MCF 10A (cell line): Measurements from ENCODE around the gene PPP2R2D. TPM values are rescaled to one million over a fixed set of nuclear protein-coding genes. Genes with fewer than 3 reads are reported as not detected.

ENCODE experiments used
- BruUV-seq: library from RNA; stranded (reverse); fragments of 400-500 nt; replicated peaks from 2 replicates; lab custom pipeline; 2021; lab: Mats Ljungman, UMichigan
- CTCF ChIA-PET: fragments of 300-600 bp; sonication (Branson Sonifier 250); formaldehyde crosslinking; extraction: SDS; loops from one replicate; lab custom pipeline; 2021; ENCODE audit warnings: antibody characterized with exemption, inconsistent platforms; lab: Yijun Ruan, JAX
- POLR2A ChIA-PET: fragments of 300-600, 350-650 bp; sonication (Branson Sonifier 250); formaldehyde crosslinking; extraction: SDS; loops from one replicate; lab custom pipeline; 2020; ENCODE audit warnings: antibody characterized with exemption, inconsistent platforms; lab: Yijun Ruan, JAX
- DNase-seq: peaks from one replicate; pipeline ENCODE4 v3.0.0-alpha.2; 2018; ENCODE audit not compliant: unreplicated experiment
- H3K27ac Mint-ChIP-seq: one replicate; pipeline ENCODE4 v1.8.0; 2022; ENCODE audit warnings: mild to moderate bottlenecking, low read depth, mixed read lengths; ENCODE audit not compliant: unreplicated experiment
- H3K27me3 Mint-ChIP-seq: one replicate; pipeline ENCODE4 v1.8.0; 2022; ENCODE audit warnings: mixed read lengths; ENCODE audit not compliant: insufficient read depth, unreplicated experiment
- H3K36me3 Mint-ChIP-seq: one replicate; pipeline ENCODE4 v1.8.0; 2022; ENCODE audit warnings: mild to moderate bottlenecking, moderate library complexity, mixed read lengths; ENCODE audit not compliant: insufficient read depth, unreplicated experiment
- H3K4me1 Mint-ChIP-seq: one replicate; pipeline ENCODE4 v1.8.0; 2022; ENCODE audit warnings: mixed read lengths; ENCODE audit not compliant: insufficient read depth, unreplicated experiment
- H3K4me3 Mint-ChIP-seq: one replicate; pipeline ENCODE4 v1.8.0; 2022; ENCODE audit warnings: mild to moderate bottlenecking, moderate library complexity, mixed read lengths; ENCODE audit not compliant: unreplicated experiment
- H3K9me3 Mint-ChIP-seq: one replicate; pipeline ENCODE4 v1.8.0; 2022; ENCODE audit warnings: mixed read lengths; ENCODE audit not compliant: unreplicated experiment
- CTCF ChIP-seq: fragments of 200-600 bp; IDR thresholded peaks from one replicate; pipeline ENCODE4 v1.8.0; 2022; ENCODE audit warnings: antibody characterized with exemption, mild to moderate bottlenecking; ENCODE audit not compliant: unreplicated experiment
- intact Hi-C: fragments of 100-400 bp; cut with micrococcal nuclease; formaldehyde crosslinking; loops from 2 replicates; pipeline ENCODE4 v1.14.1; 2022
- total RNA-seq: library from RNA; stranded (reverse); gene quantifications from 2 replicates; pipeline ENCODE4 v1.2.3, GENCODE V29; 2022

The PPP2R2D gene
- total RNA-seq, 1 experiment from 2014 or later: 35.5 TPM

GRCh38 chr10:131937836-131938235, 37.0 kb downstream of the PPP2R2D start:
- CTCF ChIA-PET: interaction anchor here (0.7 kb wide), 1 partner anchor 11 kb away, joined by 3 read pairs; no protein-coding TSS in a partner anchor
- Mint-ChIP-seq H3K27ac (no peak overlapping the region), H3K27me3 (no peaks in the 10 kb centered on the region), H3K4me1 (no peaks in the 10 kb centered on the region), H3K9me3 (no peaks in the 10 kb centered on the region), H3K4me3 (no peak overlapping the region), H3K36me3 (peaks cover 52% of the 10 kb centered on the region)
- BruUV-seq: no TSS peak
- intact Hi-C loops: no loop called here
- DNase-seq: no peak
- no peak for TF ChIP-seq CTCF
- POLR2A ChIA-PET: no interaction called here

- intact Hi-C loops: no loop called here
- Mint-ChIP-seq H3K27me3 (no peaks in the 10 kb centered on the region), H3K36me3 (peaks cover 57% of the 10 kb centered on the region), H3K9me3 (no peaks in the 10 kb centered on the region), H3K4me3 (no peak overlapping the region), H3K4me1 (no peaks in the 10 kb centered on the region), H3K27ac (no peak overlapping the region)
- no peak for DNase-seq
- TF ChIP-seq CTCF: no peak
- ChIA-PET CTCF (interaction anchor here (0.6 kb wide), 1 partner anchor 35 kb away, joined by 4 read pairs; no protein-coding TSS in a partner anchor), POLR2A (interaction anchor here (0.6 kb wide), 1 partner anchor 117 kb away, joined by 5 read pairs; no protein-coding TSS in a partner anchor)
- BruUV-seq: no TSS peak
These were observed 37.9 kb downstream of the PPP2R2D start for GRCh38 chr10:131938681-131939080.

- peaks cover 15% of the 10 kb centered on the region for H3K4me1 Mint-ChIP-seq
- peaks cover 64% of the 10 kb centered on the region for H3K36me3 Mint-ChIP-seq
- H3K27ac Mint-ChIP-seq: no peak overlapping the region
- ChIA-PET POLR2A (no interaction called here), CTCF (interaction anchor here (0.8 to 1.8 kb wide), 4 partner anchors 9 to 80 kb away, joined by 3 to 5 read pairs (median 4); no protein-coding TSS in a partner anchor)
- intact Hi-C loops: no loop called here
- no TSS peak for BruUV-seq
- no peaks in the 10 kb centered on the region for H3K27me3 Mint-ChIP-seq
- no peaks in the 10 kb centered on the region for H3K9me3 Mint-ChIP-seq
- DNase-seq: no peak
- H3K4me3 Mint-ChIP-seq: no peak overlapping the region
- TF ChIP-seq CTCF: no peak
These were observed 41.6 kb downstream of the PPP2R2D start for GRCh38 chr10:131942455-131942854.

- H3K27me3 Mint-ChIP-seq: no peaks in the 10 kb centered on the region
- POLR2A ChIA-PET: no interaction called here
- CTCF ChIA-PET: interaction anchor here (0.8 to 2.0 kb wide), 6 partner anchors 10 to 80 kb away, joined by 3 to 16 read pairs (median 4); no protein-coding TSS in a partner anchor
- H3K27ac Mint-ChIP-seq: no peak overlapping the region
- no peak for TF ChIP-seq CTCF
- peak; percentile 22 for DNase-seq
- H3K9me3 Mint-ChIP-seq: no peaks in the 10 kb centered on the region
- intact Hi-C loops: no loop called here
- BruUV-seq: no TSS peak
- H3K4me3 Mint-ChIP-seq: no peak overlapping the region
- peaks cover 23% of the 10 kb centered on the region for H3K4me1 Mint-ChIP-seq
- H3K36me3 Mint-ChIP-seq: peaks cover 65% of the 10 kb centered on the region
These were observed 42.4 kb downstream of the PPP2R2D start for GRCh38 chr10:131943021-131943814.
